ENCODE data around the gene CD151.

Gene CD151

DNA sequence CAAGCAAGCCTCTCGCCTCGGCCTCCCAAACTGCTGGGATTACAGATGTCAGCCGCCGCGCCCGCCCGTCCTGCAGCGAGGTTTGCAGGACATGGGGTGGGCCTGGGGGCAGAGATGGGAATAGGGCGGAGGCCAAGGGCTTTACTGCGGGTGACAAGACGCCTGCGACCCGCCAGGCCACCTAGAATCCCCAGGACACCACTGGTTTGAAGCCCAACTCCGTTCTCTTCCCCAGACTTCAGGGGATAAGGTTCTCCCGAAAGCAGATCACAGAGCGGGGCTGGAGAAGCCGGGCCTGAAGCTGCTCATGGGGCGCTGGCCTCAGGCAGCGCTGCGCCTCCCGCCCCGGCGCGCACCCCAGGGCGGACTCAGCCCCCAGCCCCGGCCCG lies 9.2 kb downstream of the CD151 start:
- DNase-seq (ENCODE audit: low read depth in 2 of 3, low spot score in 2 of 3) = no peak

DNA sequence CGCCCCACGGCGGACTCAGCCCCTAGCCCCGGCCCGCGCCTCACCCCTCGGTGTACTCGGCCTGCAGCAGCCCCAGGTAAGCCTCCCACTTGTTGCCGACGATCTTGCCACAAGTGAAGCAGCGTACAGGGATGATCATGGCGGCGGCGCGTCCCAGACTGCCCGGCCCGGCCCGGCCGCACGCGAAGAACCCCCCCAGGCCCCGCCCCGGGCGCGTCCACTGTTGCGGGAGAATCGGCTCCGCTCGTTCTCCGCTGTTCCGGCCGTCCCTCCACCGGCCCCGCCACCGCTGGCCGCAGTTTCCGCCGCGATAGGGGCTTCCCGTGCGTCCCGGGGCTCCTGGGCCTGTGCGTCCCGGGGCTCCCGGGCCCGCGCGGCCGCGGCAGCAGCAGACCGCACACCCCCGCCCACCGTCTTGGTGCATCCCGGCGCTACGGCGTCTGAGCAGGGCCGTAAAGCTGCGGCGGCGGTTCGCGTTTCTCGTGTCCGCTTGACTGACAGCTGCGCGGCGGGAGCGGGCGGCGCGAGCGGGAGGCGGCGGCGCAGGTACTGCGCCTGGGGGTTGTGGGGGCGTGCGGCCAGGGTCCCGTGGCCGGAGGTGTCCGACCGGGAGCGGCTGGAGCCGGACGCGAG lies 9.7 kb downstream of the CD151 start, which contains the start of the genes POLR2L and TSPAN4:
POLR2L (minus strand) TSS at position 160 of the 633 bp plus-strand sequence; CDS start at position 139, 21 bp downstream.
TSPAN4 (plus strand) TSS at position 483 of the 633 bp plus-strand sequence. CDS start 7,453 bp downstream, outside the sequence.
- DNase-seq (ENCODE audit: low read depth in 2 of 3, low spot score in 2 of 3) = peak; percentile 72 to 86 (median 81)

GRCh38 chr11:843086-843734 lies 10.5 kb downstream of the CD151 start:
- no peak for DNase-seq (ENCODE audit: low read depth in 2 of 3, low spot score in 2 of 3)

DNA sequence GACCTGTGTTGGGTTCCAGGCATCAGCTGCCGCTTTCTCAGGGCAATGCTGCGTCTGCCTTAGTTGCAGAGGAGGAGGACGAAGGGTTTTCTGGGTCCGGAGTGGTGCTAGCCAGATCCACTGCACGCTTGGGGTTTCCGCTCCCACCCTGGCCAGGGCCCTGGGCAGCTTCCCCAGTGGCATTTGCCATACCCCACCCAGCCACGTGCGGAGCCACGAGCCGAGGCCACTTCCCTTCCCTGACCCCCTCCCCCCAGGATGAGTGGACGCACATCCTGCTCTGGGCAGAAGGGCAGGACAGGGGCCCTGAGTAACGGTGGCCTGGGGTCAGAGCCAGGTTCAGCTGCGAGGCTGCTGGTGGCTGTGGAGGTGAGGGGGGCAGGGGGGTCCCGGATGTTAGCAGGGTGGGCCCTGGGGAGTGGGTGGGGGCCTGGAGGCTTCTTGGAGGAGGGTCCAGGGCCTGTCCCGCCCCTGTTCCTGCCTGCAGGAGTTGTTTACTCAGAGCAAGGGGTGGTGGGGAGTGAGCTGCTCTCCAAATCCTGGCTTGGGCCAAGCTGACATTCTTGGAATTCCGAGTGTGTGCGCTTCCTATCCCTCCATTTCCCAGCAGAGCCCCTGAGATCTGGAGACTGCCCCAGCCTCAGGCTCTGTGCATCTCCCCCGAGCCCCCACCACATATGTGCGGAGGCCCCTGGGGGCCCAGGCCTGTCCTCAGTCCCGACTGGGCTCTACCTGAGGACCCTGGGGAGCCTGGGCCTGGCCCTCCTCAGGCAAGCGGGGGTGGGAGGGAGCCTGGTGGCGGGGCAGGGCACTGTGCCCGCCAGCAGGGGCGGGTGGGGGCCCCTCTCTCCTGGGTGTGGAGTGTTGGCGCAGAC lies 11.3 kb downstream of the CD151 start:
- DNase-seq (ENCODE audit: low read depth in 2 of 3, low spot score in 2 of 3) = no peak

DNA sequence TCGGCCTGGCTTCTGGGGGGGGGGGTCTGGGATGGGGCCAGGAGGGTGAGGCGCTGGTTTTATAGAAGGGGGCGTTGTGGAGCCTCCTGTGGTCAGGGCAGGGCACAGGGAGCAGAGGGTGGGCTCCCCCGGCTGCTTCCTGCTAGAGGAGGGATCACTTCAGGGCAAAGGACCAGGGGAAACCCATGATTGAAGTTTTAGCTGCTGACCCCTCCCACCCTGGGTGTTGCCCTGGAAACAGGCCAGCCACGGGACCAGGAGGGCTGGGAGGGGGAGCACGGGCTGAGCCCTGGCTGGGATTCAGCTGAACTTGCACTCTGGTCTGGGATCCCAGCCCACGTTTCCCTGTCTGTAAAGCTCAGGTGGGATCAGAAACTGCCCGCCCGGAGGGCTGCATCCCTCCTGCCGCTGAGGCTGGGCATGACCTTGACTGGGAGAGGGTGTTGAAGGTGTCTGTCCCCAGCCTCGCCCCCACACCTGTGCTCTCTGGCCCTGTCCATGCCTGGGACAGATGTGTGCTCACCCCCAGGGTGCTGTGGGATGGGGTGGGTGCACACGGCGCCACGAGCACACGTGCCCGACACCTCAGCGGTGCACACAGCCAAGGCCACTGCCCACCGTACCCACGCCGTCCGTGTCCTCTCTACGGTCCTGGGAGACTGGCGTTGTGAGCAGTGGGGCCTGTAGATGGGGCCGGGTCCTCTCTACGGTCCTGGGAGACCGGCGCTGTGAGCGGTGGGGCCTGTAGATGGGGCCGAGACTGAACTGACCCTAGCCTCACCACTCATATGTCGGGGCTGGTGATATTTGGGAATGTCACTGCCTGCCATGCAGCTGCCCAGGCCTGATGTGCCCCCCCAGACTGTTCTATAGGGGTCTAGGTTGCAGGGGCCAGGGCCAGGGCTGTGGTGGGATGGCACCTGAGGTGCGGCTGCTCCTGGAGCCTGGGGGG lies 12.2 kb downstream of the CD151 start:
- no peak for DNase-seq (ENCODE audit: low read depth in 2 of 3, low spot score in 2 of 3)

- DNase-seq (ENCODE audit: low read depth in 2 of 3, low spot score in 2 of 3) = no peak
Observed at GRCh38 chr11:845872-846495, 13.2 kb downstream of the CD151 start.

GRCh38 chr11:846496-847098 lies 13.8 kb downstream of the CD151 start:
- DNase-seq (ENCODE audit: low read depth in 2 of 3, low spot score in 2 of 3) = no peak

DNA sequence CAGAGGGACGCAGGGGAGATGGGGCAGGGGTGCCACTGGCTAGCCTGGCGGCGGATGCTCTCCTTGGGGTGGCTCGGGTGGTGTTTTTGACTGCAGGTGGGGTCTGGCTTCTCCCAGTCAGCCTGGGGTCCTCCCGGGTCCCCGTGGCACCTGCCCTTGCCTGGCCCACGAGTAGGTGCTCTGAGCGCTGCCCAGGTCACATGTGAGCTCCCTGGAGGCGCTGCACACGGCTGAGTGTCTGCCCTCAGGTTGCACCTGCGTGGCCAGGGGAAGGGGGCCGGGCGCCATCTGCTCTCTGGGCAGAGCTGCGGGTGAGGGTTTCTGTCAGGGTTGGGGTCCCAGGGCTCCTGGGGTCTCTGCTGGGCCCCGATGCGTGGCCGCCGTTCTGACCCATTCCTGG lies 15.1 kb downstream of the CD151 start:
- DNase-seq (ENCODE audit: low read depth in 2 of 3, low spot score in 2 of 3) = no peak

- DNase-seq (ENCODE audit: low read depth in 2 of 3, low spot score in 2 of 3) = peak in 2 of 3 experiments; percentile 53 to 70
Observed at GRCh38 chr11:848380-848931, 15.7 kb downstream of the CD151 start.

GRCh38 chr11:849104-849824 lies 16.5 kb downstream of the CD151 start:
- no peak for DNase-seq (ENCODE audit: low read depth in 2 of 3, low spot score in 2 of 3)

DNA sequence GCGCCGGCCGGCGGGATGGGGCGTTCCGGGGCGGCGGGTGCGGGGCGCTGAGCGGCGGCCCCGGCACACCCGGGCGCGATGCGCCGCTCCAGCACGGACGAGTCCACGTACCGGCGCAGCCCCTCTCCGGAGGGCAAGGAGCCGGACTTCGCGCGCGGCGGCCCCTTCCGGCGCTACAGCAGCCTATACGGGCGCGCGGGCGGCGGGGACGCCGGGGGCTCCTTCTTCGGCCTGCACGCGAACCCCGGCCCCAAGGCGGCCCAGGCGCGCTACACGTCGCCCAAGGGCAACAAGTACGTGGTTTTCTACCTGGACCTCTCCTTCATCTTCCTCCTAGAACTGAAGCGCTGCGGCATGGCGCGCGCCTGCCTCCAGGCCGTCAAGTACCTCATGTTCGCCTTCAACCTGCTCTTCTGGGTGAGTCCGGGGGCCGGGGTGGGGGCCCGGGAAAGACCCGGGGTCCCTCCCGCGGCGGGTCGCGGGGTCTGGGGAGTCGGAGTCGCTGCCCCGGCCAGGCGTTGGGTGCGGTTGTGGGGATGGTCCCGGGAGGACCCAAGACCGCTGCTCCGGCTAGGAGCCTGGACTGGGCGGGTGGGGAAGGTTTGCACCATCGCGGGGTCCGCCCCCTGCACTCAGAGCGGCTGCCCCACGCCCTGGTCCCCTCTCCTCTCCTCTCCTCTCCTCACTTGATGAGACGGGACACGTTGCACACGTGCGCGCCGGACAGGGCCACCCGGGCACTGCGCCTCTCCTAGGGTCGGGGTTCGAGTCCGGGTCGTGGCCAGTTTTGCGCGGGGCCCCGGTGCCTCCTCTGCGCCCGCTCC lies 17.4 kb downstream of the CD151 start:
- DNase-seq (ENCODE audit: low read depth in 2 of 3, low spot score in 2 of 3) = no peak

DNA sequence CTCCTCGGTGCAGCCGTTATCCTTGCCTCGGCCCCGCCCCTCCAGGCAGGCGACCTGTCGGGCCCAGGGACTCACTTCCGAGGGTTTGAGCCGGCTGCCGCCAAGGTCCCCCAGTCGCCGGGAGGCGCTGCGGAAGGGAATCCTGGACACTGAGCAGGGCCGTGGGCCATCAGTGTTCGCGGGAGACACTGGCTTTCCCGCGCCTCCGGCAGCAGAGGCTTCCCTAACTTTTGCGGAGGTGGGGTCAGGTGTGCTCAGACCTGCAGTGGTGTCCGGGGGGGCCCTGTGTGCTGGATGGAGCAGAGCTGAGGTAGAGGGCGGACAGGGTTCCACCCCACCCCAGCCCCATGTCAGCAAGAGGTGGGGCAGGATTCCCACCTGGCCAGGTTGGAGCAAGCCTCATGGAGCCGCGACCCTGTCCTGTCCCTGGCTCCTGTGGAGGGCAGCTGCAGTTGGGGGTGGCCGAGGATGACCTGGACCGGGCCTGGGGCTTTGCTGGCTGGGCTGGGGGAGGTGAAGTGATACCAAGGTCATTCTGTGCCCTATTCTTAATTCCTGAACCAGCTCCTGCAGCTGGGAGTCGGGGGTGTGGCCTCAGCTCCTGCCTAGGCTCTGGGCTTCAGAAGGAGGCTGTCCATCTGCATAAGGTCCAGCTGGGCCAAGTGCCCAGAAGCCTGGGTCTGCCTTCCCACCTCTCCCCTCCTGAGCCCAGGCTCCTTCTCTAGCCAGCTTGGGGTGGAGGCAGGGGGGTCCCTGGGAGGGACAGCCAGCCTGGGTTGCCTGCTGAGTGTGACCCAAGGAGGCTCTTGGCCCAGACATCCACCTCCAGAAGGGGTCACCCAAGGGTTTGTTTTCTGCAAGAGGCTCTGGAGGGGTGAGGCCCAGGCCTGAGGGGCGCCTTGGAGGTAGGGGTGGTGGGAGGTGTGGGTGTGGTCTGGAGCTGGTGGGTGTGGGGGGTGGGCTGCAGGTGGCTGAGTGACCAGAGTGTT lies 18.3 kb downstream of the CD151 start:
- DNase-seq (ENCODE audit: low read depth in 2 of 3, low spot score in 2 of 3) = no peak

DNA sequence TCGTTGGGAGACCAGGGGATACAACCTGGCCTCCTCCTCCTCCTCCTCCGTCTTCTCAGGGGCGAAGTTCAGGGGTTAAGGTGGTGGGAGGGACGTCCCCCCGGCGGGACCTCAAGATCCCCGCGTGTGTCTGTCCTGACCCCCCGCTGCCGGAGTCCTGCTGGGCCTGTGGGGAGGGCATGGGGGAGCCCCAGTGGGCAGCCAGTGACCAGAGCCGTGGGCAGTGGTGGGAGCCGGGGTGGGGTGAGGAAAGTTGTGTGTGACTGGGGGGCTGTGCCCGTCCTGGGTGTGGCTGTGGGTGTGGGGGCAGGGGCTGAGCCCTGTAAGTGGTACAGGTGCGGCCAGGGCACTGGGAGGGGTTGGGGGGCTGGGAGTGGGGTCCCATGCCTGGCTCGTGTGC lies 20.0 kb downstream of the CD151 start:
- no peak for DNase-seq (ENCODE audit: low read depth in 2 of 3, low spot score in 2 of 3)

GRCh38 chr11:853682-854448 lies 21.1 kb downstream of the CD151 start:
- no peak for DNase-seq (ENCODE audit: low read depth in 2 of 3, low spot score in 2 of 3)

DNA sequence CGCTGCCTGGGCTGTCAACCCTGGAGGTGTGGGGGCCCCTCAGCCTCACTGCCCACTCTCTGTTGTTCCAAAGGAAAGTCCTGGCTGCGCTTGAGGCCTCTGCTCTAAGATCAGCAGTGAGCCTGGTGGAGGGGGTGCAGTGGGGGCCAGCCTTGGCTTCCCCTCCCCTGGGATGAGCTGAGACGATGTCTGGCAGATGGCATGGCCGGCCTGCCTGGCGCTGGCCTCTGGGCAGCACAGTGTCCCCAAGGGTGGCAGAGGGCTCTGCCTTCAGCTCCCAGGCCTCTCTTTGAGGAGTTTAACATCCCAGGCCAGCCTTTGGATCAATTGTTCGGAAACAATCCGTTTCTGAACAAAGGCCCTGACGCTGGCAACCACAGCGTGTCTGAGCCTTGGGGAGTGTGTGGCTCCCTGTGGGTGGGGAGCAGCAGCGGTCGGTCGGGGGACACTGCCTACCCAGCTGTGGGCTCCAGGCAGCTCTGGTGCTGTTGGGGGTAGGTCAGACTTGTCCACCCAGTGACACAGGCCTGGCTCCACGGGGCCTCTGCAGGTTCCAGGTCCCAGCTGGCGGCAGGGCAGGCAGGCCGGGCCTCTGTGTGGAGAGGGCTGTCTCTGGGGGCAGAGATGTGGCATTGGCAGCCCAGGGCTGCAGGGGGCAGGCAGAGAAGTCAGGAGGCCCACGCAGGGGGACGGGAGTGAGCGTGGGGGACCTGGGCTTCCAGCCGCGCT lies 22.0 kb downstream of the CD151 start:
- DNase-seq (ENCODE audit: low read depth in 2 of 3, low spot score in 2 of 3) = no peak

Measured in activated CD8-positive, alpha-beta memory T cell treated with anti-CD3 and anti-CD28 coated beads for 48 hours (primary cell).